HG03558 (cell line): ENCODE data around the gene STAM.
A peak's percentile ranks its signal among the peaks of the same experiment; 100 is the strongest.
"Not testable (repeated sequence)": the region's sequence is repeated elsewhere in the genome, so short reads cannot be mapped to it uniquely, and the experiment has no call there.

Experiments used
- ATAC-seq: cut with Tn5 transposase; IDR thresholded peaks from one replicate; pipeline ENCODE4 v1.9.1; 2021; ENCODE audit warnings: moderate number of reproducible peaks; ENCODE audit not compliant: unreplicated experiment; ENCODE audit errors: extremely low read depth

The STAM gene

DNA sequence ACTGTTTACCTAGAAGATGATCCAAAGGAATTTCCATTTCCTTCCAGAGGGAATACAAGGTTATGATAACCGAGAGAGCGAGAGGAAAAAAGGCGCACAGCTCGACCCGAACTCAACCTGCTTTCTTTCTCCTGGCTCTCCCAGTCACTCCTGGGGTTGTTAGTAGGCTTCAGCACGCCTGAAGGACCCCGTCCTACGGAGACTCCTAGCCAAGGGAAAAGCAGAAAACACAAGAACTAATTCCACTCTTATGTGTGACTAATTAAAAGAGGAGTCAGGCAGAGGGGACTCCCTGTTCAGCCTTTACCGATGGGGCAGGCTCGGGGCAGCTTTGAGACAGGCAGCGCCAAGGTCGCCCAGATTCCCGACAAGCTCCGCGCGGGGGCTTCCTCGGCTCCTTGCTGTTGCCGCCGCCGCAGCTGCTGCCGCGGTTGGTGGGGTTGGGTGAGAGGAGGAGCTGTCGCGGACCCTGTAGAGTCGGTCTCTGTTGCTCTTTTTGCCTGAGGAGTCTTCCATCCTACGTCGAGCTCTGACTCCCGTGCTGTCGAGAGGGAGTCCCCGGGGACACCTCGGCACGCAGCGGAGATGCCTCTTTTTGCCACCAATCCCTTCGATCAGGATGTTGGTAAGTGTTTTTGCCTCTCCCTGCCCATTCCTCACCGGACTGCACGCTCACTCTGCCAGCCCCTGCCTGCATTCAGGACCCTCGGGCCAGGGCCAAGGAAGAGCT lies at the start of gene STAM:
STAM (plus strand) TSS at position 397 of the 730 bp plus-strand sequence; CDS start at position 586, 189 bp downstream.
- peak; percentile 64 for ATAC-seq

DNA sequence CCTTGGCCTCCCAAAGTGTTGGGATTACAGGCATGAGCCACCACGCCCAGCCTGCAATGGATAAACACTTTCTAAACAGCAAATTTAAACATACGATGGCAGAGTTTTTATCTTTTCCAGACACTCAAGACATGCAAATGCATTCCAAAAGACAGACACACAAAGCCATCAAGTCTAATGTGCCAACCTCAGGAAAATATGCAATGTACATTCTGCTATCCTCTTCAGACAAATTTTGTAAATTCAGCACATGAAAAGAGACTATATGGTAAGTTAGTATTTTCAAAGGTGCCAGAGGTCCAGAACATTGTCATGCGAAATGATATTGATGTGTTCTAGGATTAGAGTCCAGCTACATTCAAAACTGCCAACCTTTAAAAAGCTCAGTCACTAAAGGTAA lies 46.6 kb upstream of the STAM start:
- no peak for ATAC-seq

DNA sequence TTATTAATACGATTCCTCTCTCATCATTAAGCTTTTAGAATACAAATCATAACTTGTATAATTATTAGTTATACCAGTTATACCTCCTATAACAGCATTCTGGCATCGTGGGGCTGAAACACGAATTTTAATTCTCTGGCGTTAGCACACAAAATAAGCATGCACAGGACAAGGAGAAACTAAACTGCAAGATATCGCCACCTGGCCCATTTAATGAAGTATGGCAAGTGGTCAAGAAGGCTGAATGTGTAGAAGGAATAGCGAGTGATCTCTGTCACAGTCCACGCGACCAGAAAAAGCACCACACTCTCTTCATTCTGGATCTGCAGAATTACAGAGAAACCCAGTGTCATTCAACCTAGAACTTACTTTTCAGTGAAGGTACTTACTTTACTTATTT lies 44.9 kb upstream of the STAM start:
- ATAC-seq, result no peak

DNA sequence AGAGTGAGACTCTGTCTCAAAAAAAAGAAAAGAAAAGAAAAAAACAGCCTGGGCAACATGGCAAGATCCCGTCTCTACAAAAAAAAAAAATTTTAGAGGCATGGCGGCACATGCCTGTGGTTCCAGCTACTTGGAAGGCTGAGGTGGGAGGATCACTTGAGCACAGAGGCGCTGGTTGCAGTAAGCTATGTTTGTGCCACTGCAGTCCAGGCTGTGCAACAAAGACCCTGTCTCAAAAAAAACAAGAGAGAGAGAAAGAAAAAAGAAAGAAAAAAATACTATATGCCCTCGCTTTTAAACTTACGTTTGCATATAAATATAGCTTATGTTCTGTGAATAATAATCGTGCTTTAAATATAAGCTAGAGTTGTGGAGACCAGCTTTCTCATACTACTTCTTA lies 38.0 kb upstream of the STAM start:
- ATAC-seq, result no peak

DNA sequence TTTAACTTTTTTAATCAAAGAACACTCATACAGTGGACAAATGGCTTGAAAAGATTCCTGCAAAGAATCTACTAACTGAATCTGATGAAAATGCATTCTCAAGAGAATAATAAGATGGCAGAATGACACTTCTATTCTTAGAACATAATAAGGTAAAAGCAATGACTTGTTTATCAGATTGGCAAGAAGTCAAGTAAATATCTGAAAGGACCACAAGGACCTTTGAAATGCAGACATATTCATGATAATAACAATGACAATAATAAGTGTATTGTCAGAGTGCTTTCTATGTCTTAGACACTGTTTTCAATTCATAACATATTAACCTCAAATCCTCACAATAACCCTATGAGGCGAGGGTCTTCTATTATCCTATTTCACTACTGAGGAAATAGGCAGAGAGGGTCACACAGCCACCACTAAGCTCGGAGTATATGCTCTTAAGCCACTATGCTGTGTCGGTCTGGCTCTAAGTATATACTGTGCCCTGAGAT lies 37.4 kb upstream of the STAM start:
- ATAC-seq, result no peak

DNA sequence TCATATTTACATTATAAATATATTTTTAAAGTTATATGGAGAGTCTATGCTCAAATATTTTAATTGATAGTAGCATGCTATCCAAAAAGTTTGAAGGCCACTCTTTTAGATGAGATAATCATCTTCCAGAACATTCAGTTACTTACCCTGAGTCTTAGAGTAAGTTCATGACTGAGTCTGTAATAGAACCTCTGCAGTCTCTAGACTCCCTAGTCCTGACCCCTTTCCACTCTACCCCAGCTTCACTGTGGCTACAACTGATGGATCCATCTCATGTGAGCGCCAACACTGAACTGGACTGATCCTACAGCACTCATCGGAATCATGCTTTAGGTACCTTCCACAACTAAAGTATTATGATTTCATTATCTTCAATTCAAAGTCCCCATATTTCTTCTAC lies 36.9 kb upstream of the STAM start:
- no peak for ATAC-seq

DNA sequence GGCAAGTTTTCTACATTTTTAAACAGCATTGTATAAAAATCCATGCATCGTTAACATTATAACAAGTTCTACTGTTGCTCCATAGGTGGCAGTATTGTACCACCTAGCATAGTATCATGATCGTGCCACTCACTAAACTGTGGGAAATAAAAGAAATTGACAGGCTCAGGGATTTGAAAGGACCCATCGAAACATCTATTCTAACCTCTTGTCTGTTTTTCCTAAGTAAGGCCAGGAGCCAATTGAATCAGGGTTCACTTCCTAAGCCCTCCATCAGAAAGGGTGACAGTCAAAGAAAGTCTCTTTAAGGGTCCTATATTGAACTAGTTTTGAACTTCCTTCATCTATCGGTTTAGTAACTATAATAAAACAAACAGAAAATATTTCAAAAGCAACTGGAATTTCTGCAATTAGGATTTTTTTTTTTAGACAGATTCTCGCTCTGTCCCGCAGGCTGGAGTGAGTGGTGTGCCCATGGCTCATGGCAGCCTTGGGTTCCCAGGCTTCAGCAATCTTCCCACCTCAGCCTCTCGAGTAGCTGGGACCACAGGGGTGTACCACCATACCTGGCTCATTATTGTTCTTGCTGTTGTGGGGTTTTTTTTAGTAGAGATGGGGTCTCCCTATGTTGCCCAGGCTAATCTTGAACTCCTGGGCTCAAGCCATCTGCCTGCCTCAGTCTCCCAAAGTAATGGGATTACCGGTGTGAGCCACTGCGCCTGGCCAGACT lies 36.2 kb upstream of the STAM start:
- ATAC-seq, result peak; percentile 62

DNA sequence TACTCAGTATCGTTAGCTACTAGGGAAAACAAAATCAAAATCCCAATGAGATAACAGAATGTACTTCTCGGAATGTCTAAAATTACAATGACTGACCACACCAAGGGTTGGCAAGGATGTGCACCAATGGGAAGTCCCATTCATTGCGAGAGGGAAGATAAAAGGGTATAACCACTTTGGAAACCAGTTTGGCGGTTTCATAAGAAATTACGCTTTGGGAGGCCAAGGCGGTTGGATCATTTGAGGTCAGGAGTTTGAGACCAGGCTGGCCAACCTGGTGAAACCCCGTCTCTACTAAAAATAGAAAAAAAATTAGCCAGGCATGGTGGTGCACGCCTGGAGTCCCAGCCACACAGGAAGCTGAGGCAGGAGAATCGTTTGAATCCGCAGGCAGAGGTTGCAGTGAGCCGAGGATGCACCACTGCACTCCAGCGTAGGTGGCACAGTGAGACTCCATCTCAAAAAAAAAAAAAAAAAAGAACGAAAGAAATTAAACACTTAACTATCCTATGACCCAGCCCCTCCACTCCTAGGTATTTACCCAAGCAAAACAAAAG lies 34.4 kb upstream of the STAM start:
- ATAC-seq, result no peak

DNA sequence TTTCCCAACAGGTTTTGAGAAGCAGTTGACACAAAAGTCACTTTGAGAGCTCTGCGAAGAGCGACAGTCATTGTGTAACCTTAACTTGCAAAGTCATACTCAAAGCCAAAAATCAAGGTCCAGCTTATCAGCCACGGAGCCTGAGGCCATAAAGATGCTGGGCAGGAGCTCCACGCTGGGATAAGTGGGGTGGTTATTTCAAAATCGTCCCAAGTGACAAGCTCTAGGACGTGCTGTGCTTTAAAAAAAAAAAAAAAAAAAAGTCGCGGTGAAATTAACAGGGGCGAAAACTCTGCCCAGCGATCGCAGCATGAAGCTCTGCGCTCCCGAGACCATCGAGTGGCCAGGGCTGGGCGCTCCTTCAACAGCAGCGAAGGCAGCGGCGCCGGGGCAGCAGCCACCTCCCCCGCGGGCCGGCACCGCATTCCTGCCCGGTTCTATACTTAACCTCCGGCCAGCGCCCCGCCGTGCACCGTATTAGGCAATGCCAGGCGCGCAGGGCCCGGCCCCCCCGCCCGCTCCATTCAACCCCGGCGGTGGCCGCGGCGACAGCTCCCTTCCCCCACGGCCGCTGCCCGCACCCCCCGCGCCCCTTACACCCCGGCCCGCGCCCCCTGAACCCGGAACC lies 27.4 kb upstream of the STAM start:
- ATAC-seq, result peak; percentile 21

DNA sequence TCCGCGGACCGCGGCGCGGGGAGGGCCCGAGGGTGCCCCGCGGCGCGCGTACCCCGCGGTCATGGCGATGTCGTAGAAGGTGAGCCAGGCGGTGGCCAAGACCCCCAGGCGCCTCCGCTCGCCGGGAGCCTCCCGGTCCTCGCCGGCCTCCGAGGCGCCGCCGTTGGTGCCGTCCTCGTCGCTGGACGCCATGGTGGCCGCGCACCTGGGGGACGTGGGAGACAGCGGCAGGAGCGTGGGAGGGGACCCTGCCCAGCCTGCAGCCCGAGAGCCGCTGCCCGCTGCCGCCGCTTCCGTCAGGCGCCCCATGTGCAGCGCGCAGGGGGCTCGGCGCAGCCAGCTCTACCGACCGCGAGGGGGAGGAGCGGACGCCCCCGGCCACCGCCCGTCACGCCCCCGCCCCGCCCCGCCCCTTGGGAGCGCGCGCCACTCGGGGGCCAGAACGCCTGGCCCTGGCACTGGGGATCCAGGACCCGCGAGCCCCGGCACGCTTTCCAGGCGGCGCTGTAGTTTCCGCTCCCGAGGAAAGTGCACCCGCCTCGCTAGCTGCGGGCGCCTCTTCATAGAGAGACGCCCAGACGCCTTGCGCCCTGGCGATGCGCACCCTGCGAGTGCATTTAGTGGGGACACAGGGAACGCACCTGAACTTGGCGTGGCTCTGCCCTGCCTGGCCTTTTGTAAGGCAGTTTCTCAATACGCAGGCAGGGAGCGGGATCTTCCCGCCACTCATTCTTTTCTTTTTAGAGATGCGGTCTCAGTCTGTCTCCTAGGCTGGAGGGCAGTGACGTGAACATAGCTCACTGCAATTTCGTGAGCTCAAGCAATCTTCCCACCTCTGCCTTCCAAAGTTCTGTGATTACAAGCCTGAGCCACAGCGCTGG lies 26.7 kb upstream of the STAM start, which contains the start of gene HACD1:
HACD1 (minus strand) TSS at position 344 of the 881 bp plus-strand sequence; CDS start at position 309, 35 bp downstream.
- peak; percentile 51 for ATAC-seq

DNA sequence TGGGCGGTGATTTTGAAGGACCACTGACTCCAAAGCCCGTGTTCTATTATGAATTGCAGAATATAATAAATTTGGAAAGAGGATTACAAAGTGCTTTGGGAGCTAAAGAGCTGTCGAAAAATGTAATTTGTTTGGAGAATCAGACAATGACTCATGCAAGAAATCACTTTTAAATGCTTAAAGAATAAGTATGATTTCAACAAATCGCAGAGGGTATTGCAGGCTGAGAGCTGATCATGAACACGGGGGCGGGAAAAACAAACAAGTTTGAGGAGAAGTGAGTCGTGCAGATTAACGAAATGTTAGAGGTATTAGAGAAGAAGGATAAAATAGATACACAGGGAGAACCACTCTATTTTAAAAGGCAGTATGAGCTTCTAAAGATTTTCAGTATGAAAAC lies 21.9 kb upstream of the STAM start:
- ATAC-seq, result no peak

DNA sequence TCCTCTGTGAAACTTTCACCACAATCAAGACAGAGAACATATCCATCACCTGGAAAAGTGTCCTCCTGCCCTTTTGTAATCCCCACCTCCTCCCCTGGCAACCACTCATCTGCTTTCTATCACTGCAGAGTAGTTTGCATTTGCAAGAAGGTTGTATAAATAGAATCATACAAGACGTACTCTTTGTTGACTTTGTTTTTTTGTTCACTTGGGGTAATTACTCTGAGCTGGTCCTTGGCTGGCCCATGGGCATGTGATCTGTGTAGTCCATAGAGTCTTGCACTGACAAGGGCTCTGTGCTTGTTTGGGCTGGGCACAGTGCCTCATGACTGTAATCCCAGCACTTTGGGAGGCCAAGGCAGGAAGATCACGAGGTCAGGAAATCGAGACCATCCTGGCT lies 19.0 kb upstream of the STAM start:
- no peak for ATAC-seq

DNA sequence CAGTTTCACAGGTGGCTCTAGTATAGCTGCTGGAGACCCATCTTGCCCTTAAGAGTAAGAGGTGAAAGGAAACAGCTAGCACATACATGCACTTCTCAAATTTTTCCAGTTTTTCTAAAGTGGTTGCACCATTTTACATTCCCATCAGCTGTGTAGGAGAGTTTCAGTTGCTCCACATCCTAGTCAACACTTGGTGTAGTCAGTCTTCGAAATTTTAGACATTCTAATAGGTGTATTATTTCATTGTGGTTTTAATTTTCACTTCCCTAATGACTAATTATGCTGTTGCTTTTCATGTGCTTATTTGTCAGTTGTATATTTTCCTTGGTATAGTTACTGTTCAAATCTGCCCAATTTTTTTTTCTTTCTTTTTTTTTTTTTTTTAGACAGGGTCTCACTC lies 17.3 kb upstream of the STAM start:
- ATAC-seq, result no peak

DNA sequence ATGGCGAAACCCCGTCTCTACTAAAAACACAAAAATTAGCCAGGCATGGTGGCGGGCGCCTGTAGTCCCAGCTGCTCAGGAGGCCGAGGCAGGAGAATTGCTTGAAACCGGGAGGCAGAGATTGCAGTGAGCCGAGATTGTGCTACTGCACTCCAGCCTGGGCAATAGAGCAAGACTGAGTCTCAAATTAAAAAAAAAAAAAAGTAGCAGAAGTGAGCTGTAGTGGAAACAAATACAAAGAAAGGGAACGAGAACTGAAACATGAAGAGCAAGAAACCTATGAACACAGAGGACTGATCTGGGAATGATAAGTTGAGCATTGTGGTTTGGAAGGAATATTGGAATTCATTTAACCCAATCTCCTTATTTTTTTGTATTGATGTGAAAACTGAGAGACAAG lies 11.4 kb upstream of the STAM start:
- not testable (repeated sequence) for ATAC-seq

DNA sequence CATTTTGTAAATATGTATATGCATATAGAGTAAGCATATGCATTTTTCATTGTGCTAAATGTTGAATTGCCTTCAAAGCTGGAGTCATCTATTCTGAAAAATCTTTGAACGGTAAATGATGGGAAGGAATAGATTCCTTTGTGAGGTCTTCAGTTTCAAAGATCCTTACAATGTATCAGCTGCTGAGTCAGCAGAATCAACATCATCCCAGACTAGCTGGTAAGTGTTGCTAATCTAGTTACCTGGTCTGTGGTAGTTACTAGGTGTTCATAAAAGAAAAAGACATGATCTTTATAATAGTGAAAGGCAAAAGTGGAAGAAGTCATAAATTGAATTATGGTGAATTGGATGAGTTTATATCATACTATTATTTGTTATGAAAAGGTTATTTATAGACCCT lies 10.6 kb upstream of the STAM start:
- ATAC-seq, result no peak

DNA sequence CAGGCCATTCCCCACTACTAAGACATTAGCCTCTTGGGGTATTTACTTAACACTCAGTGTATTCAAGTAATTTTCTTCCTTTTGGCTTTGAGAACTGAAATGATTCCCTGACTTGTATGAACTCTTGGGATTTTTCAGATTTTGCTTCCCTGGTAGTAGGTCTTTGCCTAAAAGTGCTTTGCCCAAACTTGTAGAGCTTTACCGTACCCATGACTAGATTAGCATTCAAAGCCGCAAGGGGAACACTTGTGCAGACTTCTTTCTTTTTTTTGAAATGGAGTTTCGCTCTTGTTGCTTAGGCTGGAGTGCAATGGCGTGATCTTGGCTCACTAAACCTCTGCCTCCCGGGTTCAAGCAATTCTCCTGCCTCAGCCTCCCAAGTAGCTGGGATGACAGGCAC lies 6.1 kb upstream of the STAM start:
- no peak for ATAC-seq

DNA sequence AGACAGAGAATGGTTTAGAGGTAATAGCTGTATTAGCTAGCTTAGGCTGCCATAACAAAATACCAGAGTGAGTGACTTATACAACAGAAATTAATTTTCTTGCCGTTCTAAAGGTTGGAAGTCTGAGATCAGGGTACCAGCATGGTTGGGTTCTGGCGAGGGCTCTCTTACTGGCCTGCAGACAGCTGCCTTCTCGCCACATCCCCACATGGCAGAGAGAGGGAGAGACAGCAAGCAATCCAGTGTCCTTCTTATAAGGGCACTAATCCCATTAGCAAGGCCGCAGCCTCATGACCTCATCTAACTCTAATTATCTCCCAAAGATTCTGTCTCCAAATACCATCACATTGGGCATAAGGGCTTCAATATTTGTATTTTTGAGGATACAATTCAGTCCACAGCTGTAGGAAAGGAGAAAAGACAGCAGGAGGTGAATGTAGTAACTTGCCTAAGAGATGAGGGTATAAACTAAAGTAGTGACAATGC lies 3.6 kb upstream of the STAM start:
- ATAC-seq, result no peak

DNA sequence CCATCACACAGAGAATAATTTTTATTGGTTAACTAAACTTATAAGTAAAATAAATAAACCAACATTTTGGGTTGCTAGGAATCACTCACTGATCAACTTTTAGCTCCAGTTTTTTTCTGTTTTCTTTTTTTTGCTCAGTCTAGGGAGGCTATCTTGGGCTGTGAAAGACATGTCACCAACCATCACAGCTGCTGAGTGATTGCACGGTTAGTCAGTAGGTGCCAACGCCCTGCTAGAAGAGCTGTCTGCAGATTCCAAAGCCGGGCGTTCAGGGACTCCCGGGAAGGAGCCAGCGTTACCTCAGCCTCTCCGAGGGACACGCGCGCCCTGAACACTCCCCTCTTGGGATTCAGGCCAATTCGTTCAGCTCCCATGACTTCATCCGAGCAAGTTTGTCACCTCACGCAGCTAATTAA lies 604 bp upstream of the STAM start:
- ATAC-seq, result peak; percentile 8

DNA sequence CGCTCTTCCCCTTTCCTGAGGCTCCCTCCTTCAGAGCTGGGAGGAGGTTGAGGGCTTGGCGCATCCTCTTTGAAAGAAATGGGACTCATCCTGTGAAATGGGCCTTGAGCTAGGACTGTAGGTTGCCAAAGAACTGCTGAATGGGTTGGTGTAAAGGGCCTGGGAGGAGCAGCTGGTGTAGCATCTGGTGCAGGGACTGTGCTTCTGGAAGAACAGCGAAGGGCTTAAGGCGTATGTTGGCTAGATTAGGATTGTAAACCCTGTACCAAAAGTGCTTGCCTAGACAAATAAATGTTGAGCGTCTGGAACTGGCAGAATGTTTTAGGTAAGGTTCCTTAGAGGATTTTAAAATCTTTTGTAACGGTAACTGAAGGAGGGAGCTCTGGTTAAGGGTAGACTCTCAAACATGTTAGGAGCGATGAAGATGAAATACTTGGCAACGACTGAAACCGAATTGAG lies 563 bp downstream of the STAM start:
- ATAC-seq, result peak; percentile 7
